Endothelial cell of umbilical vein (primary cell): ENCODE results near the gene CXCL17. TPM values are rescaled to one million over a fixed set of nuclear protein-coding genes. Genes with fewer than 3 reads are reported as not detected.

Experiments
- BruUV-seq: library from RNA; stranded (reverse); fragments of 400-500 nt; replicated peaks from 2 replicates; lab custom pipeline; 2021; lab: Mats Ljungman, UMichigan
- CTCF ChIA-PET: fragments of 300-600, 350-600 bp; sonication (Branson Sonifier 250); formaldehyde crosslinking; loops from one replicate; lab custom pipeline; 2021; ENCODE audit warnings: antibody characterized with exemption, inconsistent platforms; lab: Charles Lee
- POLR2A ChIA-PET: fragments of 300-600, 350-600 bp; sonication (Branson Sonifier 250); formaldehyde crosslinking; loops from one replicate; lab custom pipeline; 2021; ENCODE audit warnings: antibody characterized with exemption, inconsistent platforms; lab: Charles Lee
- DNase-seq: peaks from one replicate; pipeline ENCODE4 v3.0.0-alpha.2; 2011; ENCODE audit warnings: low read depth, low spot score
- FAIRE-seq: peaks from 2 replicates; lab custom pipeline; 2011; peaks lifted over from hg19 to GRCh38; lab: Jason Lieb, UNC
- H2AFZ ChIP-seq: 2 replicates; pipeline ENCODE4 v1.6.0; 2012; ENCODE audit warnings: low read depth, low read length, control low read depth, inconsistent platforms
- H3K27ac ChIP-seq: 2 replicates; pipeline ENCODE4 v1.5.1; 2011; ENCODE audit warnings: low read depth, mild to moderate bottlenecking, control low read depth, low read length, moderate library complexity; ENCODE audit not compliant: insufficient read depth
- H3K27me3 ChIP-seq, 2 experiments: 2 replicates each; pipeline versions ENCODE4 v1.6.0 to v1.6.1; 2011; ENCODE audit warnings: low read length in 2 of 2, mixed read lengths in 1 of 2; ENCODE audit not compliant: control insufficient read depth in 2 of 2, insufficient read depth in 2 of 2
- H3K36me3 ChIP-seq, 2 experiments: 2 replicates in 1 of 2; 3 replicates in 1 of 2; pipeline ENCODE4 v1.5.1; 2011; ENCODE audit warnings: low read length in 2 of 2, mild to moderate bottlenecking in 1 of 2, moderate library complexity in 1 of 2; ENCODE audit not compliant: control insufficient read depth in 2 of 2, insufficient read depth in 2 of 2; ENCODE audit errors: extremely low read depth in 1 of 2
- H3K4me1 ChIP-seq: 3 replicates; pipeline ENCODE4 v1.5.1; 2011; ENCODE audit warnings: mild to moderate bottlenecking, low read length; ENCODE audit not compliant: control insufficient read depth, insufficient read depth; ENCODE audit errors: extremely low read depth
- H3K4me2 ChIP-seq: 2 replicates; pipeline ENCODE4 v1.6.1; 2011; ENCODE audit warnings: low read length, control low read depth, mixed read lengths; ENCODE audit not compliant: insufficient read depth
- H3K4me3 ChIP-seq, 3 experiments: fragments of 200-600 bp in 1 of 3; sonication (generic), shearing (Covaris generic) in 1 of 3; replicated peaks in 1 of 3; 2 replicates each; pipeline ENCODE4 v1.5.1; 2011 to 2016; ENCODE audit warnings: control low read depth in 3 of 3, low read length in 3 of 3, mild to moderate bottlenecking in 2 of 3, inconsistent platforms in 1 of 3, low read depth in 1 of 3, moderate library complexity in 1 of 3; ENCODE audit not compliant: insufficient read depth in 1 of 3
- H3K79me2 ChIP-seq: 2 replicates; pipeline ENCODE4 v1.6.0; 2012; ENCODE audit warnings: low read length, inconsistent platforms; ENCODE audit not compliant: control insufficient read depth, insufficient read depth
- H3K9ac ChIP-seq: replicated peaks from 2 replicates; pipeline ENCODE3; 2011; ENCODE audit warnings: low read length, control low read depth; ENCODE audit not compliant: insufficient read depth; ENCODE audit errors: extremely low read depth
- H3K9me1 ChIP-seq: replicated peaks from 3 replicates; pipeline ENCODE4 v1.6.0; 2011; ENCODE audit warnings: mild to moderate bottlenecking, low read length; ENCODE audit not compliant: control insufficient read depth, insufficient read depth; ENCODE audit errors: extremely low read depth
- H3K9me3 ChIP-seq: replicated peaks from 2 replicates; pipeline ENCODE4 v1.5.1; 2012; ENCODE audit warnings: low read length, inconsistent platforms; ENCODE audit not compliant: control insufficient read depth, insufficient read depth
- H4K20me1 ChIP-seq: replicated peaks from 2 replicates; pipeline ENCODE3; 2011; ENCODE audit warnings: mild to moderate bottlenecking, low read length; ENCODE audit not compliant: control insufficient read depth, insufficient read depth; ENCODE audit errors: extremely low read depth
- CTCF ChIP-seq, 2 donors: IDR thresholded peaks; 1 replicate in 1 of 2; 2 replicates in 1 of 2; pipeline ENCODE4 v1.5.1; 2011; ENCODE audit warnings: low read length in 2 of 2, mild to moderate bottlenecking in 2 of 2, moderate library complexity in 2 of 2, control low read depth in 1 of 2, inconsistent platforms in 1 of 2, low read depth in 1 of 2; ENCODE audit not compliant: insufficient read depth in 1 of 2; ENCODE audit errors: extremely low read depth in 1 of 2
- EZH2 ChIP-seq: IDR thresholded peaks from 2 replicates; pipeline ENCODE4 v1.6.1; 2012; ENCODE audit warnings: borderline replicate concordance, low read depth, mild to moderate bottlenecking, moderate library complexity, low read length, inconsistent platforms; ENCODE audit not compliant: severe bottlenecking
- FOS ChIP-seq: IDR thresholded peaks from 2 replicates; pipeline ENCODE4 v1.6.1; 2011; ENCODE audit warnings: mild to moderate bottlenecking, low read length, moderate library complexity, borderline replicate concordance; ENCODE audit not compliant: insufficient read depth
- GATA2 ChIP-seq: IDR thresholded peaks from 2 replicates; pipeline ENCODE4 v1.7.0; 2011; ENCODE audit warnings: low read depth, mild to moderate bottlenecking, moderate library complexity, mixed read lengths, low read length; ENCODE audit not compliant: insufficient read length, insufficient read depth
- JUN ChIP-seq: IDR thresholded peaks from 2 replicates; pipeline ENCODE4 v1.6.1; 2011; ENCODE audit warnings: borderline replicate concordance, low read depth; ENCODE audit not compliant: insufficient read length, insufficient read depth
- MAX ChIP-seq: IDR thresholded peaks from 2 replicates; pipeline ENCODE4 v1.6.1; 2011; ENCODE audit not compliant: insufficient read depth, insufficient read length
- MYC ChIP-seq: IDR thresholded peaks from one replicate; pipeline ENCODE4 v1.6.1; 2011; ENCODE audit warnings: mild to moderate bottlenecking, low read depth, low read length
- POLR2A ChIP-seq: IDR thresholded peaks from 2 replicates; pipeline ENCODE4 v1.6.1; 2012; ENCODE audit warnings: low read depth, mild to moderate bottlenecking, control low read depth, low read length
- POLR2AphosphoS5 ChIP-seq: IDR thresholded peaks from 2 replicates; pipeline ENCODE4 v1.6.1; 2012; ENCODE audit warnings: low read depth, mild to moderate bottlenecking, control low read depth, low read length, moderate library complexity; ENCODE audit not compliant: insufficient read depth
- dilution Hi-C: fragments of 300-500 bp; cut with MboI; formaldehyde crosslinking; loops from one replicate; pipeline ENCODE4 v1.15.0; 2019; ENCODE audit warnings: low sequenced_read_pairs; ENCODE audit not compliant: extremely low pct_ligation_motif_present
- intact Hi-C: fragments of 100-400 bp; cut with micrococcal nuclease; formaldehyde crosslinking; loops from one replicate; pipeline ENCODE4 v1.10.0; 2022
- polyA plus RNA-seq, 4 experiments: library from polyadenylated mRNA; depleted of rRNA in 3 of 4; stranded (reverse) in 3 of 4; unstranded in 1 of 4; fragments of >200 nt; gene quantifications; 2 replicates each; pipeline versions ENCODE4 v1.2.1 to v1.2.3, GENCODE V29; 2011 to 2012; ENCODE audit warnings: missing spikeins in 1 of 4
- total RNA-seq: library from RNA; stranded (reverse); gene quantifications from 2 replicates; pipeline ENCODE4 v1.2.3, GENCODE V29; 2021

Gene CXCL17
- total and polyA plus RNA-seq, 2 donors (not counting 3 experiments of a cell fraction or from before 2014, with no cell fraction given) = not detected

GRCh38 chr19:42388851-42389489, 53.8 kb downstream of the CXCL17 start:
- H3K9me1 ChIP-seq = no peaks in the 10 kb centered on the region
- H3K4me1 ChIP-seq = peaks cover 3% of the 10 kb centered on the region
- CTCF ChIA-PET = interaction anchor here (1.2 kb wide), 1 partner anchor 12 kb away, joined by 3 read pairs; no protein-coding TSS in a partner anchor
- H3K9ac ChIP-seq = no peak overlapping the region
- FAIRE-seq (no peak), DNase-seq (no peak)
- TF ChIP-seq MAX (no peak), POLR2A (no peak), GATA2 (no peak), EZH2 (no peak), POLR2AphosphoS5 (no peak), JUN (no peak), FOS (no peak), CTCF (IDR thresholded peaks at IDR 0.05; ENCODE audit: extremely low read depth in 1 of 2, insufficient read depth in 1 of 2, low read depth in 1 of 2, low read length in 2 of 2) (no peak), MYC (no peak)
- H3K36me3 ChIP-seq = no peaks in the 10 kb centered on the region
- no peak overlapping the region for H2AFZ ChIP-seq
- no peak overlapping the region for H3K4me2 ChIP-seq
- no peaks in the 10 kb centered on the region for H4K20me1 ChIP-seq
- POLR2A ChIA-PET = no interaction called here
- no TSS peak for BruUV-seq
- no peak overlapping the region for H3K27ac ChIP-seq
- dilution Hi-C loops (no loop called here), intact Hi-C loops (no loop called here)
- no peaks in the 10 kb centered on the region for H3K9me3 ChIP-seq
- peaks cover 12 to 20% of the 10 kb centered on the region in 2 experiments for H3K27me3 ChIP-seq
- no peaks in the 10 kb centered on the region for H3K79me2 ChIP-seq
- no peak overlapping the region for H3K4me3 ChIP-seq
